NT2/D1 (cell line): ENCODE results near the gene MYLIP.

Experiments
- SUZ12 ChIP-seq: IDR thresholded peaks from 2 replicates; pipeline ENCODE4 v1.6.1; 2011; ENCODE audit not compliant: insufficient read length, insufficient read depth; ENCODE audit errors: extremely low read depth
- YY1 ChIP-seq: IDR thresholded peaks from 2 replicates; pipeline ENCODE4 v1.6.1; 2011; ENCODE audit not compliant: insufficient read length, insufficient read depth
- ZNF274 ChIP-seq: IDR thresholded peaks from 2 replicates; pipeline ENCODE4 v1.6.1; 2011; ENCODE audit warnings: mild to moderate bottlenecking, low read depth, low read length

GRCh38 chr6:16146527-16146955 is 17.7 kb downstream of the MYLIP start:
- TF ChIP-seq YY1 (no peak), ZNF274 (no peak), SUZ12 (no peak)
